Glutamatergic neuron (in vitro differentiated cells): Measurements from ENCODE around the gene JPH3. TPM values are rescaled to one million over a fixed set of nuclear protein-coding genes. Genes with fewer than 3 reads are reported as not detected.

ENCODE experiments used
- DNase-seq: peaks from one replicate; pipeline ENCODE4 v3.0.0; 2022
- H3K27ac Mint-ChIP-seq: one replicate; pipeline ENCODE4 v1.8.0; 2020; ENCODE audit warnings: mild to moderate bottlenecking, mixed read lengths, inconsistent platforms; ENCODE audit not compliant: unreplicated experiment
- H3K27me3 Mint-ChIP-seq: one replicate; pipeline ENCODE4 v1.8.0; 2020; ENCODE audit warnings: mild to moderate bottlenecking, moderate library complexity, mixed read lengths, inconsistent platforms; ENCODE audit not compliant: unreplicated experiment
- H3K36me3 Mint-ChIP-seq: one replicate; pipeline ENCODE4 v1.8.0; 2020; ENCODE audit warnings: mild to moderate bottlenecking, mixed read lengths, inconsistent platforms; ENCODE audit not compliant: unreplicated experiment
- H3K4me1 Mint-ChIP-seq: one replicate; pipeline ENCODE4 v1.8.0; 2020; ENCODE audit warnings: mild to moderate bottlenecking, low read depth, mixed read lengths, inconsistent platforms; ENCODE audit not compliant: unreplicated experiment
- H3K4me3 Mint-ChIP-seq: one replicate; pipeline ENCODE4 v1.8.0; 2020; ENCODE audit warnings: mild to moderate bottlenecking, mixed read lengths, inconsistent platforms; ENCODE audit not compliant: unreplicated experiment
- H3K9me3 Mint-ChIP-seq: one replicate; pipeline ENCODE4 v1.8.0; 2020; ENCODE audit warnings: mild to moderate bottlenecking, moderate library complexity, mixed read lengths, inconsistent platforms; ENCODE audit not compliant: unreplicated experiment
- CTCF ChIP-seq: fragments of 200-600 bp; sonication (generic); IDR thresholded peaks from one replicate; pipeline ENCODE4 v1.5.0; 2021; ENCODE audit not compliant: partially characterized antibody, unreplicated experiment
- total RNA-seq: library from RNA; stranded (reverse); fragmentation: NEBNext Ultra II Directional; extraction: Animal tissue kit (Norgen Biotek cat#: 25700); gene quantifications from one replicate; pipeline ENCODE4 v1.2.1, GENCODE V29; 2021; ENCODE audit not compliant: unreplicated experiment

JPH3 gene
- total RNA-seq, 1 donor from 2014 or later = 10.5 TPM

- no peak for TF ChIP-seq CTCF
- Mint-ChIP-seq H3K27ac (no peak overlapping the region), H3K4me1 (peaks cover 1% of the 10 kb centered on the region), H3K4me3 (no peak overlapping the region), H3K9me3 (no peaks in the 10 kb centered on the region), H3K36me3 (no peaks in the 10 kb centered on the region), H3K27me3 (peaks cover 7% of the 10 kb centered on the region)
- DNase-seq = no peak
Measured at GRCh38 chr16:87592018-87592712, 10.1 kb upstream of the JPH3 start.

- H3K27me3 Mint-ChIP-seq = peaks cover 7% of the 10 kb centered on the region
- no peak overlapping the region for H3K27ac Mint-ChIP-seq
- no peaks in the 10 kb centered on the region for H3K9me3 Mint-ChIP-seq
- no peak for DNase-seq
- H3K36me3 Mint-ChIP-seq = no peaks in the 10 kb centered on the region
- no peak overlapping the region for H3K4me3 Mint-ChIP-seq
- no peak for TF ChIP-seq CTCF
- H3K4me1 Mint-ChIP-seq = peaks cover 1% of the 10 kb centered on the region
Measured at GRCh38 chr16:87593710-87594258, 8.5 kb upstream of the JPH3 start.

GRCh38 chr16:87595712-87596111, 6.6 kb upstream of the JPH3 start:
- Mint-ChIP-seq H3K4me3 (no peak overlapping the region), H3K27me3 (peaks cover 9% of the 10 kb centered on the region), H3K27ac (no peak overlapping the region), H3K9me3 (no peaks in the 10 kb centered on the region), H3K4me1 (no peaks in the 10 kb centered on the region), H3K36me3 (no peaks in the 10 kb centered on the region)
- DNase-seq = no peak
- TF ChIP-seq CTCF = no peak

DNA sequence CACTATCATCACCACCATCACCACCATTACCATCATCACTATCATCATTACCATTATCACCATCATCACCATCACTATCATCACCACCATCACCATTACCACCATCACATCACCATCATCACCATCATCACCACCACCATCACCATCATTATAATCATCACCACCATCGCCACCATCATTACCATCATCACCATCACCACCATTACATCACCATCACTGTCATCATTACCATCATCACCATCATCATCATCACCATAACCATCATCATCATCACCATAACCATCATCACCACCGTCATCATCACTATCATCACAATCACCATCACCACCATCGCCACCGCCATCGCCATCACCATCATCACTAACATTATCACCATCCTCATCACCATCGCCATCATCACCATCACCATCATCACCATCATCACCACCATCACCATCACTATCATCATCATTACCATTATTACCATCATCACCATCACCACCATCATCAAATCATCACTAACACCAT, 4.9 kb upstream of the JPH3 start:
- Mint-ChIP-seq H3K4me3 (no peak overlapping the region), H3K27ac (no peak overlapping the region), H3K27me3 (peaks cover 13% of the 10 kb centered on the region), H3K9me3 (no peaks in the 10 kb centered on the region), H3K36me3 (no peaks in the 10 kb centered on the region), H3K4me1 (no peaks in the 10 kb centered on the region)
- no peak for TF ChIP-seq CTCF
- DNase-seq = no peak

DNA sequence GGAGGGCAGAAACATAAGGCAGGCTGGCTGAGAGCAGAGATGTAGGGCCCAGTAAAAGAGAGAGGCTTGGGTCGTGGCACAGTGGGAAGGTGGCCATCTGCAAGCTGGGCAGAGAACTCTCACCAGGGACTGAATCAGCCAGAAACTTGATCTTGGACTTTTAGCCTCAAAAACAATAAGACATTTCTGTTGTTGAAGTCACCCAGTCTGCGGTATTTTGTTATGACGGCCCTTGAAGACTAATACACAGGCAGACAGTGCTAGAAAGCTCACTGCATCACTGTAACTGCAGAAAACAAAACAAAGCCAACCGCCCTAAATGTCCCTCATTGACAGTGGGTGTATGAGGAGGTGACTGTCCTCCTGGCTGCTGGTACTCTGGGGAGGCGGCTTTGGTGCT, 3.9 kb upstream of the JPH3 start:
- Mint-ChIP-seq H3K27ac (no peak overlapping the region), H3K27me3 (peaks cover 16% of the 10 kb centered on the region), H3K9me3 (peaks cover 1% of the 10 kb centered on the region), H3K4me3 (no peak overlapping the region), H3K4me1 (peaks cover 1% of the 10 kb centered on the region), H3K36me3 (no peaks in the 10 kb centered on the region)
- no peak for DNase-seq
- no peak for TF ChIP-seq CTCF
